Dedifferentiated amniotic fluid mesenchymal stem cell (primary cell): Measurements from ENCODE around the gene FOXO6.

Experiments
- DNase-seq: peaks from one replicate; pipeline ENCODE4 v3.0.0-alpha.2; 2016; ENCODE audit errors: extremely low spot score

FOXO6 gene

DNA sequence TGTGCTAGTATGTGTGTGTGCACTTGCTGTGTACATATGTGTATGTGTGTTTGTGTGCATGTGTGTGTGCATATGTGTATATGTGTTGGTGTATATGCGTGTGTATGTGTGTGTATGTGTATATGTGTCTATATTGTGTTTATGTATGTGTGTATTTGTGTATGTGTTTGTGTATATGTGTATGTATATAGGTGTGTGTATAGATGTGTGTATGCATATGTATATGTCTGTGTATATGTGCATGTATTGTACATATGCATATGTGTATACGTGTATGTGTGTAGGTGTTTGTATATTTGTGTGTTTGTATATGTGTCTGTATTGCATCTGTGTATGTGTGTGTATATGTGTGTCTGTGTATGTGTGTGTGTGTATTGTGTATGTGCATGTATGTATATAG lies 64.1 kb downstream of the FOXO6 start:
- DNase-seq: no peak

DNA sequence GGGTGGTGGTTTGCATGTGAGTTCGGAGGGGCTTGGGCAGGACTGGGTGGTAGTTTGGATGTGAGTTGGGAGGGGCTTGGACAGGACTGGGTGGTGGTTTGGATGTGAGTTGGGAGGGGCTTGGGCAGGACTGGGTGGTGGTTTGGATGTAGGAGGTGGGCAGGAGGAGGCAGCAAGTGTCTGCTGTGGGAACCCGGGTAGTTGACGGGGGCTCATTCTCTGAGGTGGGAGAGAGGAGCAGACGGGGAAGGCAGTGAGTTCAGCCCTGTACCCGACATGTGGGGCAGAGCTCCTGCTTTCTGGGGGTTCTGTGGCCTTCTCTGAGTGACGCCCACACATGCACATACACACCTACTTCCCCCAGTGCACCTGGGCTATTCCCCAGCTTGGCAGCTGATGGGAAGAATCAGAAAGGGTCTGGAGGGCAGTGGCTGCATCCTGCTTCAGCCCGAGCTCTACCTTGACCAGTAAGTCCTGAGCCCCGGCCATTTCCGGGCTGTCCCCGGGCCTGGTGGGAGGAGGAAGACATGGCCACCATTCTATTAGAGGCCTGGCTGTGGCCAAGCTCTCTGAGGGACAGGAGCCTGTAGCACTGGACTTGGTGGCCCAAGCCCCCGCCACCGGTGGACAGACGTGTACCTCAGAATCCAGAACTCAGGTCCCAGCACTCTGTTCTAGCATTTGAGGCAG lies 65.1 kb downstream of the FOXO6 start:
- no peak for DNase-seq

DNA sequence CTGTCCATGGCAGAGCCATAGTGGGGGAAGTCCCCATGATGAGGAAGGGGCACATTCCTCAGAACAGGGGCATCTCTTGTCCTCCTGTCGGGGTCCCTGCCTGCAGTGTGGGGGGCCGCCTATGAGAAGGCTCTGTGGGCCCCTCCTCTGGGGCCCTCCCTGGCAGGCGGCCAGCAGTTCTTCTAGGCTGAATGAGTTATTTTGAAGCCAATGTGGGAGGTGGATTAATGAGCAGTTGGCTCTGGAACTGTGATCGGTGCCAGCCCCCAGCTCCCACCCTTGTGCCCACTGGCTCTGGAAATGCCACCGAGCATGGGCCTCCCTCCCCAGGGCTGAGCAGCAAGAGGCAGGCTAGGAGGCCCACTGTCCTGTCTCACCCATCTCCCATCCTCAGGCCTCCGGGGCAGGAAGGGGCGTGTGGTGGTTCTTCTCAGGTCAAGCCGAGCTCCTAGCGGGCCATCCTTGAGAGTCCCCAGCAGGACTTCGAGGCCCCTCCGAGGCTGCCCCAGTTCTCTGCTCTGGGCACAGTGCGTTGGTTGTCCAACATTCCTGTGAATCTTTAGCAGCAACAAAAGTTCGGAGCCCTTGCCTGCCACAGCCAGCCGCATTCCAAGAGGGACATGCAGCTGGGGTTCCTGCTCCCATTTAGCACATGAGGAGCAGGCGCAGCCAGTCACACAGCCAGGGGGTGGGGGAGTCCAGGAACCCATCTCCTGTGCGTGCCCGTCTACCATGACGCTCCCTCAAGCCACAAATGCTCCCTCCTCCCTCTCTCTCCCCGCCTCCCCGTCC lies 66.1 kb downstream of the FOXO6 start:
- no peak for DNase-seq

DNA sequence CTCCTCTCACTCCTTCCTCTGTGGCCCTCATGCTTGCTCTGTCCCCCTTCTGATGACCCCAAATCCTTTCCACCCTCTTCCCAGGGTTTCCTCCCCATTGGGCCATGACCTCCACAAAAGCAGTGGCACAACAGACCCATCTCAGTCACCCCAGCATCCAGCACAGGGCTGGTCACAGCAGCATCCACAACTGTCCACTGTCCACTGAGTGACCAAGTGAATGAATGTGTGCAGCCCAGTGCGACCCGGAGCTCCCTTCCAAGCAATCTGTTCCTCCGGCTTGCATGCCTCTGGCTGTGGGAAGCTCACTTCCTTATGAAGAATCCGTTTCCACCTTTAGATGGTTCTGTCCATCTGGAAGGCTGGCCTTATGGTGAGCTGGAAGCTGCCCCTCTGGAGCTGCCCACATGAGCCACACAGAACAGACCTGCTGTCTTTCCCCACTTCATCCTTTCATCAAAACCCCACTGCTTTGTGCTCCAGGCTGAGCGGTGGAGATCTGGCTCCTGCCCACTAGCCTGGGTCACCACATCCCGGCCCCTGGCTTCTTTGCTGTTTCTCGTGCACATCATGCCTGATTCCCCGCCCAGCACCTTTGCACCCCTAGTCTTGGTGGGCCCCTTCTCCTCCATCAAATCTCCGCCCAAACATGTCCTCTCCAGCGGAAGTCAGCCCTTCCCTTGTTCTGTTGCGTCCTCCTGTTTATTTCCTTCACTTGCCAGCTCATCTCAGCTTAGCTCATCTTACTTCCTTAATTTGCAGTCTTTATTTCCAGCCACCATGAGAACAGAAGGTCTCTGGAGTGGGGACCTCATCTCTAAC lies 66.9 kb downstream of the FOXO6 start:
- DNase-seq: no peak

DNA sequence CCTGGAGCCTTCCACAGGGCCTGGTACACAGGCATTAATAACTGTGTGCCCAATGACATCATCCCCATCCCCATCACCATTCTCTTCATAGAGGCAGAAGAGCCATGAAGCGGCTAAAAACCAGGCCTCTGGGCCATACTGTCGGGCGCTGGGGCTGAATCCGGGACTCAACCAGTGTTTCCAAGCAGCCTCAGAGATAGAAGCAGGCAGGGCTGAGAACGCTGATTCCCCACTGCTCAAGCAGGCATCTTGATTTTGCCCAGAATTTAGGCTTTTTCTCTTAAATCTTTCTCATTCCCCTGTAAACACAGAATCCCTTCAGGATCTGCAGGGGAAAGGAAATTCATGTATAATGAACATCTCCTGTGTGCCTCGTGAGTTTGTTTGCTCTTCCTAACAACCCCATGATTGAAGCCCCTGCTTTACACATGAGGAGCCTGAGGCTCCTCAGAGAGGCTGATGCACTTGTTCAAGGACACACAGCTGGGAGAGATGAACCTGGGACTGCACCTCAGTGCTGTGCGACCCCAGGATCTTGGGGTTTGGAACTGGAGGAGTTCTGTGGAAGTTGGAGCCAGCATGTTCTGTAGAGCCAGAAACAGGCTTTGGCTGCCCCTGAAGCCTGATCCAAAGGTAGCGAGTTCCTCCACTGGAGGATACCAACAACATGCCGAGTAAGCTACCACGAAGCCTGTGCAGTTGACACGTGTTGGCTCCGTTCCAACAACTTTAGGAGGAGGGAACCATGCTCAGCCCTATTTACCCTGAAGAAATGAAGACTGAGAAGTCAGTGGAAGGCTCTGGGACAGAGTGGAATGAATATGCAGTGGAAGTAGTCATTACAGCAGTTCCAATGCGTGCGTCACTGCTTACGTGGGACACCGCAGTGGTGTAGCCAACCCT lies 67.8 kb downstream of the FOXO6 start:
- DNase-seq: no peak

DNA sequence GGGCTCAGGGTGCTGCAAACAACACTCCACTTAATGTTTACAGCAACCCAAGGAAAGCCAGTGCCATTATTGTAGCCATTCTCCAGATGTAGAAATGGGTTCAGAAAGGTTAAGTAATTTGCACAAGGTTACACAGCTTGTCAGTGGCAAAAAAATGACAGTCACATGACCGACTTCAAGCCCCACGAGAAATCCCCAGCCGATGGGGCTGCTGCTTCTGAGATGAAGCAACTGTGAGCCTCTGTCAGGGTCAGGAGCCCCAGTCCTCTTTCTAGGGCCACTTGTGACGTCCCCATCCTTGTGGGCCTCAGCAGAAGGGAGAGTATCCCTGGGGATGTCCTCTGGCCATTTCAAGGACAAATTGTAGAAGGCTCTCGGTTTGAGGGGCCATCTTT lies 68.4 kb downstream of the FOXO6 start:
- no peak for DNase-seq

DNA sequence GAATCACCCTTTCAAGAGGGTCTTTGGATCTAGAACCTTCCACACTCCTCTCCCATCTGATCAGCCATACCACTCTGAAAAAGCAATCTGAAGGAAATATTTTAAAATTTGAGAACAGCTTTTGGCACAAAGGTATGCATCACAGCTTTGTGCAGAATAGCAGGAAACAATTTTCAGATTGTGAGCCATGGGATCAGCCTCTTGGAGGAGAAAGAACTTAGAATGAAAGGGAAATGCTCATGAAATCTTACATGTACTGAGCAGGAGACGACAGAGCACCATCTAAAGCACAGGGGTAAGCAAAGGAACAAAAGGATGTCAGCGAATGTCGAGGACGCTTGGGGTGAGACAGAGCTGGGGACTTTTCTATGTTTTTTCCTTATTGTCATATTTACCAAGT lies 68.8 kb downstream of the FOXO6 start:
- DNase-seq: no peak

DNA sequence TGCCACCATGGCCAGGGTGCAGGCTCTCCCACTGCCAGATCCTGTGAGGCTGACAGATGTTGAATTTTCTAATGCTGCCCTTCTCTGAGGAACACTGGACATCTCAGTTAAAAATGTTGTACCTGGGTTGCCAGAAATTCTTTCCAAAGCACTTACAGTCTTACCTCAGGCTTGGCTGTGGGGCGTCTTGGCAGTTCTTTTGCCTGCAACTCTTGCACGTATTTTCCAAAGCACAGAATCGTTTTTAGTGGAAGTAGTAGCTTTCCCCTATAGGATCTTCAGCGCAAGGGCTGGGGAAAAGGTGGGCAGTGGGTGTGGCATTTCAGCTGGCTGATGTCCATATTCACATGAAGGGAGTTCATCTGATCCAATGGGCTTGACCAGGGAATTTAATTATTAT lies 69.3 kb downstream of the FOXO6 start:
- no peak for DNase-seq

DNA sequence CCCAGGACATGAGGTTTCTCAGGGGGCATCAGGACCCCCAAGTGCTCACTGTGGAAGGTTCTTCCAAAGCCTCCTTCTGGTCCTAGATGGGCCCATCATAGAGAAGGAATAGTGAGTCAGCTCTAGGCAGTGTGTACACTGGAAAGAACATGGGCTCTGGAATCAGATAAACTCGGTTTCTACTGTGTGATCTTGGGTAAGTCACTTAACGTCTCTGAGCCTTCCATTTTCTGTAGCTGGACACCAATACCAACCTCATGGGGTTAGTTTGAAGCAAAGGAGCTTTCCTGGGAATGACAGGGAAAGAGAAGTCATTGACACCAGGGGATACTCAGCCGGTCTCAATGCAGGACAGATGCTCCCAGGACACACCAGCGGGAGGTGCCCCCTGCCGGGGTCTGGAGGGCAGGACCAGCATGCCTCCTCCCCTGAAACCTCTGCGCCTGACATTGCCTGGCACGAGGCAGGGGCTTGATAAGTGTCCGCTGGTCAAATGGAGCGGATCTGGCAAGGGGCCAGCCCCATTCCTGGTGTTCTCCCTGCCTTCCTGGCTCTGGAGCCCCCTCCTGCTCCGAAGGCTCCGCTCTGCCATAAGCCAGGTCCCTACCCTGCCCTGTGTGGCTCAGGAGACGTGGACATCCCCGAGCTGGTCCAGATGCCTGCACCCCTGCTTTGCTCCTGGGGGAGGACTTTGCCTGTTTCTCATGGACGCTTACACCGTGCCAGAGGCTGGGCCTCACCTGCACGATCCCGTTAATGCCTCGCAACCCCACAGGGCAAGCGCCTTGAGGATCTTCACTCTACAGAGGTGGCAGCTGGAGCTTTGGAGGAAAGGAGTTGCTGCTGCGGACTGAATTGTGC lies 70.5 kb downstream of the FOXO6 start:
- DNase-seq: no peak
